ENCODE measurements around the gene ARSJ. TPM values are rescaled to one million over a fixed set of nuclear protein-coding genes. Genes with fewer than 3 reads are reported as not detected.

The ARSJ gene
- total and polyA plus RNA-seq, 2 experiments from 2014 or later: 0.30 TPM; not detected in 1

GRCh38 chr4:113996599-113997177 lies 17.2 kb upstream of the ARSJ start:
- TF ChIP-seq CTCF (IDR thresholded peaks at IDR 0.05; ENCODE audit: low read depth, low read length): no peak
- Histone ChIP-seq H3K27ac (no peak overlapping the region), H3K27me3 (no peaks in the 10 kb centered on the region), H3K36me3 (no peaks in the 10 kb centered on the region), H3K4me1 (ENCODE audit: low read depth) (no peaks in the 10 kb centered on the region), H3K4me3 (no peak overlapping the region), H3K9me3 (ENCODE audit: low read depth) (no peaks in the 10 kb centered on the region)
- no peak for DNase-seq (ENCODE audit: low read depth in 1 of 2, low spot score in 1 of 2)

GRCh38 chr4:113993887-113994286 lies 14.4 kb upstream of the ARSJ start:
- TF ChIP-seq CTCF (IDR thresholded peaks at IDR 0.05; ENCODE audit: low read depth, low read length): no peak
- no peaks in the 10 kb centered on the region for H3K9me3 ChIP-seq (ENCODE audit: low read depth)
- H3K27ac ChIP-seq: no peak overlapping the region
- H3K27me3 ChIP-seq: no peaks in the 10 kb centered on the region
- H3K4me3 ChIP-seq: no peak overlapping the region
- DNase-seq (ENCODE audit: low read depth in 1 of 2, low spot score in 1 of 2): no peak
- H3K4me1 ChIP-seq (ENCODE audit: low read depth): no peaks in the 10 kb centered on the region
- no peaks in the 10 kb centered on the region for H3K36me3 ChIP-seq

GRCh38 chr4:113990886-113991285 lies 11.4 kb upstream of the ARSJ start:
- Histone ChIP-seq H3K27me3 (no peaks in the 10 kb centered on the region), H3K9me3 (ENCODE audit: low read depth) (no peaks in the 10 kb centered on the region), H3K4me1 (ENCODE audit: low read depth) (no peaks in the 10 kb centered on the region), H3K27ac (no peak overlapping the region), H3K4me3 (no peak overlapping the region), H3K36me3 (no peaks in the 10 kb centered on the region)
- DNase-seq (ENCODE audit: low read depth in 1 of 2, low spot score in 1 of 2): no peak
- TF ChIP-seq CTCF (IDR thresholded peaks at IDR 0.05; ENCODE audit: low read depth, low read length): no peak

GRCh38 chr4:113987382-113987941 lies 8.0 kb upstream of the ARSJ start:
- no peak overlapping the region for H3K4me3 ChIP-seq
- no peaks in the 10 kb centered on the region for H3K9me3 ChIP-seq (ENCODE audit: low read depth)
- H3K4me1 ChIP-seq (ENCODE audit: low read depth): no peaks in the 10 kb centered on the region
- peaks cover 2% of the 10 kb centered on the region for H3K27me3 ChIP-seq
- no peak overlapping the region for H3K27ac ChIP-seq
- no peak for DNase-seq (ENCODE audit: low read depth in 1 of 2, low spot score in 1 of 2)
- no peaks in the 10 kb centered on the region for H3K36me3 ChIP-seq
- no peak for TF ChIP-seq CTCF (IDR thresholded peaks at IDR 0.05; ENCODE audit: low read depth, low read length)

- Histone ChIP-seq H3K9me3 (ENCODE audit: low read depth) (no peaks in the 10 kb centered on the region), H3K27me3 (peaks cover 55% of the 10 kb centered on the region), H3K27ac (no peak overlapping the region), H3K4me3 (no peak overlapping the region), H3K4me1 (ENCODE audit: low read depth) (no peaks in the 10 kb centered on the region), H3K36me3 (no peaks in the 10 kb centered on the region)
- no peak for TF ChIP-seq CTCF (IDR thresholded peaks at IDR 0.05; ENCODE audit: low read depth, low read length)
- DNase-seq (ENCODE audit: low read depth in 1 of 2, low spot score in 1 of 2): no peak
Measured at GRCh38 chr4:113982181-113982580, 2.7 kb upstream of the ARSJ start.
